Parathyroid adenoma (tissue), 2 donors: Measurements from ENCODE around the gene SYT9.

ENCODE experiments used
- H2AFZ ChIP-seq: fragments of 300-600 bp; sonication (generic); one replicate; pipeline ENCODE4 v1.7.0; 2017; ENCODE audit warnings: antibody characterized with exemption, mild to moderate bottlenecking
- H3K27ac ChIP-seq: fragments of 300-600 bp; sonication (generic); one replicate; pipeline ENCODE4 v1.7.0; 2017
- H3K27me3 ChIP-seq: fragments of 300-600 bp; sonication (generic); one replicate; pipeline ENCODE4 v1.7.0; 2017; ENCODE audit warnings: low read length; ENCODE audit not compliant: control insufficient read depth, insufficient read depth
- H3K36me3 ChIP-seq: fragments of 300-600 bp; sonication (generic); one replicate; pipeline ENCODE4 v1.7.0; 2017; ENCODE audit warnings: low read length; ENCODE audit not compliant: control insufficient read depth, insufficient read depth
- H3K4me1 ChIP-seq: fragments of 300-600 bp; sonication (generic); one replicate; pipeline ENCODE4 v1.7.0; 2017; ENCODE audit warnings: control low read depth
- H3K4me2 ChIP-seq: fragments of 300-600 bp; sonication (generic); one replicate; pipeline ENCODE4 v1.7.0; 2017; ENCODE audit warnings: low read length
- H3K4me3 ChIP-seq: fragments of 300-600 bp; sonication (generic); one replicate; pipeline ENCODE4 v1.7.0; 2017; ENCODE audit warnings: low read depth, low read length
- H3K79me2 ChIP-seq: fragments of 300-600 bp; sonication (generic); one replicate; pipeline ENCODE4 v1.7.0; 2017; ENCODE audit warnings: control low read depth
- H3K9ac ChIP-seq: fragments of 300-600 bp; sonication (generic); one replicate; pipeline ENCODE4 v1.7.0; 2017; ENCODE audit warnings: mild to moderate bottlenecking
- H3K9me3 ChIP-seq: fragments of 300-600 bp; sonication (generic); one replicate; pipeline ENCODE4 v1.7.0; 2017; ENCODE audit warnings: low read length; ENCODE audit not compliant: control insufficient read depth
- CTCF ChIP-seq: fragments of 300-600 bp; sonication (generic); IDR thresholded peaks from one replicate; pipeline ENCODE4 v1.7.0; 2017; ENCODE audit warnings: antibody characterized with exemption, mild to moderate bottlenecking
- donor health status: primary hyperparathyroidism.

The SYT9 gene

GRCh38 chr11:7444091-7444981 is 192.6 kb downstream of the SYT9 start:
- H3K4me3 ChIP-seq = no peak overlapping the region
- H3K27ac ChIP-seq = no peak overlapping the region
- H3K4me1 ChIP-seq = no peaks in the 10 kb centered on the region
- no peaks in the 10 kb centered on the region for H3K36me3 ChIP-seq
- H3K79me2 ChIP-seq = no peaks in the 10 kb centered on the region
- H3K4me2 ChIP-seq = no peak overlapping the region
- no peaks in the 10 kb centered on the region for H3K27me3 ChIP-seq
- no peaks in the 10 kb centered on the region for H3K9me3 ChIP-seq
- TF ChIP-seq CTCF = no peak
- H3K9ac ChIP-seq = no peak overlapping the region
- H2AFZ ChIP-seq = no peak overlapping the region

GRCh38 chr11:7445564-7445963 is 193.9 kb downstream of the SYT9 start:
- H3K4me2 ChIP-seq = no peak overlapping the region
- H3K27ac ChIP-seq = no peak overlapping the region
- H3K79me2 ChIP-seq = no peaks in the 10 kb centered on the region
- no peaks in the 10 kb centered on the region for H3K27me3 ChIP-seq
- no peak overlapping the region for H3K4me3 ChIP-seq
- no peak for TF ChIP-seq CTCF
- H2AFZ ChIP-seq = no peak overlapping the region
- H3K36me3 ChIP-seq = no peaks in the 10 kb centered on the region
- H3K4me1 ChIP-seq = no peaks in the 10 kb centered on the region
- no peaks in the 10 kb centered on the region for H3K9me3 ChIP-seq
- no peak overlapping the region for H3K9ac ChIP-seq

- H2AFZ ChIP-seq = no peak overlapping the region
- H3K79me2 ChIP-seq = no peaks in the 10 kb centered on the region
- no peak overlapping the region for H3K27ac ChIP-seq
- H3K36me3 ChIP-seq = no peaks in the 10 kb centered on the region
- H3K4me1 ChIP-seq = no peaks in the 10 kb centered on the region
- no peaks in the 10 kb centered on the region for H3K27me3 ChIP-seq
- H3K4me3 ChIP-seq = no peak overlapping the region
- no peak overlapping the region for H3K4me2 ChIP-seq
- no peaks in the 10 kb centered on the region for H3K9me3 ChIP-seq
- no peak for TF ChIP-seq CTCF
- H3K9ac ChIP-seq = no peak overlapping the region
These were observed 196.5 kb downstream of the SYT9 start for GRCh38 chr11:7448201-7448600.

GRCh38 chr11:7449211-7449840 is 197.6 kb downstream of the SYT9 start:
- TF ChIP-seq CTCF = no peak
- no peak overlapping the region for H3K4me2 ChIP-seq
- H3K36me3 ChIP-seq = no peaks in the 10 kb centered on the region
- H2AFZ ChIP-seq = peak overlapping the region; percentile 38
- H3K4me3 ChIP-seq = no peak overlapping the region
- no peaks in the 10 kb centered on the region for H3K9me3 ChIP-seq
- H3K27ac ChIP-seq = no peak overlapping the region
- H3K79me2 ChIP-seq = no peaks in the 10 kb centered on the region
- H3K9ac ChIP-seq = no peak overlapping the region
- H3K27me3 ChIP-seq = no peaks in the 10 kb centered on the region
- H3K4me1 ChIP-seq = no peaks in the 10 kb centered on the region
